H54 (cell line): ENCODE measurements around the gene PRKACB.
"Not testable (repeated sequence)": the region's sequence is repeated elsewhere in the genome, so short reads cannot be mapped to it uniquely, and the experiment has no call there.

Experiments
- DNase-seq: peaks from one replicate; pipeline ENCODE4 v3.0.0; 2011; ENCODE audit warnings: low spot score, mixed read lengths; ENCODE audit not compliant: insufficient read length
- FAIRE-seq: peaks from 3 replicates; lab custom pipeline; 2011; peaks lifted over from hg19 to GRCh38; lab: Jason Lieb, UNC
- POLR2A ChIP-seq: IDR thresholded peaks from 2 replicates; pipeline ENCODE4 v1.6.1; 2011; ENCODE audit warnings: low read depth, mild to moderate bottlenecking, low read length

The PRKACB gene

DNA sequence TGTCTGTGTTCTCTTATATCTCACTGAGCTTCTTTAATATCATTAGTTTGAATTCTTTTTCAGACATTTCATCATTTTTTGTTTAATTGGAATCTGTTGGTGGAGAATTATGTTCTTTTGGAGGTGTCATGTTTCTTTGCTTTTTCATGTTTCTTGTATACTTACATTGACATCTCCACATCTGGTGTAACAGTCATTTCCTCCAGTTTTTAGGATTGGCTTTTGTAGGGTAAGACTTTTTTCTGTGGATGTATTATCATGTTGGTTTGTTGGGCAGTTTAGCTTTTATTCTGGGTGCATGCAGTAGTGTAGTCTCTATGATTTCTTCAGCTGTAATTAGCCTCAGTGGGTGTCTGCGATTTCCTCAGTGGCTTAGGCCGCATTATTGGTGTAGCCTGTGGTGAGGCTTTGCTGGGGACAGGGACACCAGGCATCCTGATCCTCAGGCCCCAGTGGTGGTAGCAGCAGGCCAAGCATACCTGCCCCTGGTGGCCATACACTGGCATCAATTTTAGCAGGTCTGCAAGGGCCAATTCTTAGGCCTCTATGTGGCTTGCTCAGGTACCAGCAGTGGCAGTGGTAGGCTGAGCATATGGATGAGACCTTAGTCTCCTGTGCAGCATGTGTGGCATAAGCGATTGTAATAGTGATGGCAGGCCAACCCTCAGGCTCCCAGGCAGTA, 79.8 kb downstream of the PRKACB start:
- DNase-seq (no peak), FAIRE-seq (no peak)
- TF ChIP-seq POLR2A, result no peak

DNA sequence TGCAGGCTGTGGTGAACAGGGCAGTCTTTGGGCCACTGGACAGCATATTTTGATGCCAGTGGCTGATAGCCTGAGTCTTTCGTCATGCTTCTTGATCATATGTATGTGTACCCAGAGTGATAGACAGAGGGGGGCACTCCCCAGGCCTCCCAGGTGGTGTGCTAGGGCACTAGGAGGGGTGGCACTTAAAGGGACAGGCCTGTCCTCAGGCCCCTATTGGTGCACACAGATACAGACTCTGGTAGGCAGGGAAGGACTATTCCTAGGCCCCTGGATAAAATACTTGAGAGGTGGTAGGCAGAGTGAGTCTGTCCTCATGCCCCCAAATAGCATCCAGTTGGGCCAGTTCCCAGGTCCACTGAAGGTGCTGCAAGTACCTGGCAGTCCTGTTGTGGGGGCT, 80.8 kb downstream of the PRKACB start:
- TF ChIP-seq POLR2A, result no peak
- DNase-seq (no peak), FAIRE-seq (no peak)

DNA sequence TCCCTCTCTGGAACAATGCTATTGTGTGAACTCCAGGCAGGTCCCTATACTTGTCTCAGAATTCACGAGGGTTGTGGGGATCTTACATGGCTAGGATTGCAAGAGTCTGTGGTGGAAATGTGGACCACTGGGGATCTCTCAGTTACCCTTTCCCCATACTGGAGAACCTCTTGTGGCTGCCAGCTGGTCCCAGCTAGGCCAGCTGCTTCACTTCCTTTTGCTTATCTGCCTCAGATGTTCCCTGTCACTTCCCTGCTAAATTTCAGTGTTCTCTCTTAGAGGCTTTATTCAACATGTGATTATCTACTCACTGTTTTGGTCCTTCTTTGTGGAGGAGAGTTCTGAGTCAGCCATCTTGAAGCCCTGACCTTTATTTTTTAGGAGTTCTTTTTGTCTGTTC, 81.6 kb downstream of the PRKACB start:
- DNase-seq, result no peak
- no peak for TF ChIP-seq POLR2A
- no peak for FAIRE-seq

DNA sequence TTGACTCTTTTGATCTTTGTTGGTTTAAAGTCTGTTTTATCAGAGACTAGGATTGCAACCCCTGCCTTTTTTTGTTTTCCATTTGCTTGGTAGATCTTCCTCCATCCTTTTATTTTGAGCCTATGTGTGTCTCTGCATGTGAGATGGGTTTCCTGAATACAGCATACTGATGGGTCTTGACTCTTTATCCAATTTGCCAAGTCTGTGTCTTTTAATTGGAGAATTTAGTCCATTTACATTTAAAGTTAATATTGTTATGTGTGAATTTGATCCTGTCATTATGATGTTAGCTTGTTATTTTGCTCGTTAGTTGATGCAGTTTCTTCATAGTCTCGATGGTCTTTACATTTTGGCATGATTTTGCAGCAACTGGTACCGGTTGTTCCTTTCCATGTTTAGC, 88.6 kb downstream of the PRKACB start:
- not testable (repeated sequence) for FAIRE-seq, DNase-seq

DNA sequence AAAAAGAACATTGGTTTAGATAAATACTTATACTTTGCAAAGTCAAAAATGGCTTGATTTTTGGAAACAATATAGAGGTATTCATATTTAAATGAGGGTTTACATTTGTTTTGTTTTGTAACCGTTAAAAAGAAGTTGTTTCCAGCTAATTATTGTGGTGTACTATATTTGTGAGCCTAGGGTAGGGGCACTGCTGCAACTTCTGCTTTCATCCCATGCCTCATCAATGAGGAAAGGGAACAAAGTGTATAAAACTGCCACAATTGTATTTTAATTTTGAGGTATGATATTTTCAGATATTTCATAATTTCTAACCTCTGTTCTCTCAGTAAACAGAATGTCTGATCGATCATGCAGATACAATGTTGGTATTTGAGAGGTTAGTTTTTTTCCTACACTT, 92.2 kb downstream of the PRKACB start:
- no peak for TF ChIP-seq POLR2A
- no peak for FAIRE-seq

DNA sequence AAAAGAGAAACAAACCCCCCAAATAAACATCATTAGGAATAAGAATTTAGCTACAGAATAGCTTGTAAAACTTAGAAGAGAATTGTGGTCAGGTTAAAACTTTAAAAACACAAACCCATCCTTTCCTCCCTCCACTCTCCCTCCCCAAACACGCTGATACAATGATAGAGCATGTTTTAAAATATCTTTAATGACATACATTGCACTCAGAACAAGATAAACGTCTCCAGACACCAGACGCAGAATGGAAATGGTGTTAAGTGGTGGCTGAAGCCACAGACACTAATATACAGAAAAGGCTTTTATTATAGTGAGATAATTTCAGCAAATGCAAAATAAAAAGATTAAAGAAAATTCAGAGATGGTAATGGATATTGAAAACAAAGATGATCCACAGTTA, 98.6 kb downstream of the PRKACB start:
- TF ChIP-seq POLR2A, result no peak
- DNase-seq (no peak), FAIRE-seq (no peak)

More for the DNA sequence above, 92.2 kb downstream of the PRKACB start:
- DNase-seq, result no peak

DNA sequence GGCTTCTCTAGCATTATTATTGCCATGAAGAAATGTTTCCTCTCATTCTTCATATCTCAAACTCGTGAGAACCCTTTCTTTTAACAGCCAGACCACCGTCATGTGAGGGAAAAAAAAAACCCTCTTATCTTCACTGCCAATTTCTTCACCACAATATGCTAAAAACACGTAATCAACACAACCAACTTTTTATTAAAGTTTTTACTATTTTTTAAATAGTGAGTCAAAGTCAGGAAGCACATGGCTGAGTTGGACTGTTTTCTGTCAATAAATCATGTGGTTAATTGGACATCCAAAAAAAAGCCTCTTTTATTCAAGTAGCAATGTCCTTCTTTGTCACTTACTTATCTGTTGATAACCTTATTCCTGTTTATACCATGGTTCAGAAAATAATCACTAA, 101.5 kb downstream of the PRKACB start:
- FAIRE-seq (peak; percentile 20), DNase-seq (no peak)
- no peak for TF ChIP-seq POLR2A

DNA sequence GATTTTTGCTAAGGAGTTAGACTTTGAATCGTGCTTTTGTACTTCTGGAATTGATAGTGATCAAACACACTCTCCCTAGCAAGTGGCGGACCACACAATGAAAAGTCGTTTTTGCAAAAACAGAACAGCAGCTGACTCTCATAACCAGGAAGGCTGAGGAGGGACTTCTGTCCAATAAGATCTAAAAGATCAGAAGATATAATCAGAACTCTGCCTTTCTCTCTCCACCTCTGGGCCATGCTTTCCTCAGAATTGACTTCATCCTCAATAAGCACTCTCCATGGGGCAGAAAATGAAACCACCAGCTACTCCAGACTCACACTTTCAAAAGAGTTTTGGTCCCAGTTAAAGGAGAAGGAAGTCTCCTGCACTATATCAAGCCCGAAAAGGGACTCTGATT, 102.1 kb downstream of the PRKACB start:
- DNase-seq, result no peak
- TF ChIP-seq POLR2A, result no peak
- no peak for FAIRE-seq

DNA sequence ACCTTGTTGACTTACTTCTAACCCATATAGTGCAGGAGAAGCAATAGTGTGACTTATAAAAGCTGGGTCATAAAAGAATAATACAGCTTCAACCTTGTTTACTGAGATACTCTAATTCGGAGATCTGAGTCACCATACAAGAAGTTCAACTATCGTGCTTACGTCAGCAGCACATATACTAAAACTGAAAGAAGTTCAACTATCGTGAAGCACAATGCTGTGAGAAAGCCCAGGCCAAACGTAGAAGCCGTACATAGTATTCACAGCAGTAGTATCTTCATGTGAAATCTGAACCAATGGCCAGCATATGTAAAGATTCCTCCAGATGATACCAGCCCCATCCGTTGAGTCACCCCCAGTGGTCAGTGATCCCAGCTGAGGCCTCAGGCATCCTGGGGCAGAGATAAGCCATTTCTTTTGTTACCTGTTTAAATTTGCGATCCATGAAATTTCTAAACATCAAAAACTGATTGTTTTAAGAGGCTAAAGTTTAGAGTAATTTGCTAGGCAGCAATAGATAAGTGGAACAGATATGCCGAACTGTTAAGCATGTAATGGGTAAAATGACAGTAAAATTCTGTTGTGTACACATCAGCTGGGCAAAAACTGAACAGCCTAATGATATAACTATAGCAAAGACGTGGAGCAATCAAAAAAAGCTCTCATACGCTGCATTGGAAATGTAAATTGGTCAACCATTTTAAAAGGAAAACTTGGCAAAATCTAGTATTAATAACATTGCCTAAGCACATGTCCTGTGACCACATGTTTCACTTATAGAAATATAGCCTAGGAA, 103.6 kb downstream of the PRKACB start:
- FAIRE-seq (peak; percentile 99), DNase-seq (peak; percentile 54)
- no peak for TF ChIP-seq POLR2A

DNA sequence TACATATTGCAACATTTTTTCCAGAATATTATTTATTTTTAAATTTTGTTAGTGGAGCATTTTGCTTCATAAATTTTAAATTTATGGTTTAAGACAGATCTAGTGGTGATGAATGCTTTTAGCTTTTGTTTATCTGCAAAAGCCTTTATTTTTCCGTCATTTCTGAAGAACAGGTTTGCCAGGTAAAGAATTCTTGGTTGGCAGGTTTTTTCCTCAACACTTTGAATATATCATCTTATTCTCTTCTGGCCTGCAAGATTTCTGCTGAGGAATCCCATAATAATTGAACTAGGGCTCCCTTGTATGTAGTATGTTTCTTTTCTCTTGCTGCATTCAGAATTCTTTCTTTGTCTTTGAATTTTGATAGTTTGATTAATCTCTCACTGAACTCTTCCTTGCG, 106.6 kb downstream of the PRKACB start:
- FAIRE-seq, result no peak
- no peak for DNase-seq
- no peak for TF ChIP-seq POLR2A

DNA sequence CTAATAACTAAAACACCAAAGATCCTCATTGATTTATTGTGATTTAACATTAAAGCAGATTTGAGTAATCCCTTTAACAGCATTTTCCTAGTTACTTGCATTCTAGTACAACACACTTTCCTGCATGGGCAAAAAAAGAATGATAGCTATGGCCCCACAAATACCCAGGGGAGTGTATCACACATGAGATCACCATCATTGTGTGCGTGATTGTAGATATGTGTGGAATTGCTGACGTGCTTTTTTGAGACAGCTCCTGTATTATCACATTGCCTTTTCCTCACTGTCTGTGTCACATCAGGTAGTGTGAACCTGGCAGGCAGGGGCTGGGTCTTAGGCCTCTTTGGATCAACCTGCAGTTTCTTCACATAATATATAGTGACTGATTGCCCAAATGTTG, 109.0 kb downstream of the PRKACB start:
- DNase-seq (no peak), FAIRE-seq (no peak)
- TF ChIP-seq POLR2A, result no peak

DNA sequence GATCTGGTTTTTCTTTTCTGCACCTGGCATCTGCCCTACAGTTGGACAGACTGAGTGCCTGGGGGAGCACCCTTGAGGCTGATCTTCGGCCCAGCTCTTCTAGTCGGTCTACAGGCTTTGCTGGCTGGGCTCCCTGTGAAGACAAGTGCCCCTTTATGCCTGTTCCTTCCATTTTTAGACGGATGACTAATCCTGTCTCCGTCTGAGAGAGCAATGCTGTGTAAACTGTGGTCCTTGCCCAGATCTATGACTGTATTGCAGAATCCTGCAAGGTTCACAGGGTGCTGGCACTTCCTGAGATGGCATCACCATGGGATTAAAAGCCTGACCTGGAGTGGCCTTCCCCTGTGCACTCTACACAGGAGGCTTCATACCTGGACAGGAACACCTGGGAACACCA, 109.8 kb downstream of the PRKACB start:
- TF ChIP-seq POLR2A, result no peak
- DNase-seq, result peak; percentile 58

DNA sequence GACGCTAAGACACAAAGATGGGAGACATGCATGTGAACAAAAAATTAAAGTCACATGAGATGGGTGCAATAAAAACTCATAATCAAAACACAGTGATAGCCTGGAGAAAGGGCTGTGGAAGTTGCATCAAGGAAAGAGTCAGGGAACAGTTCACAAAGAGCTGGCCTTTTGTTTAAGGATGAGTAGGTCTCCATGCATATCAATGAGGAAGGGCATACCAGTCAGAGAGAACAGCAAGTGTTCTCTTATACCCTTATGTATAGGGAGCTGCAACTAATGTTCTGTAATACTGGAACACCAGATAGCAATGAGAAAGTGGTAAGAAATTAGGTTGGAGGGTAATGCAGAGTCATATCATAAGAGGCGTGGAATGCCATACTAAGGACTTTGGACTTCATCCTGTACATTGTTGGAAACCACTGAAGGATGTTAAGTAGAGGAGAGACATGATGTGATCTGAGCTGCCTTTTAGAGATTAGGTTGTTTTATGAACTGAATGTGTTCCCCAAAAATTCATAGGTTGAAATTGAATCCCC, 110.7 kb downstream of the PRKACB start:
- DNase-seq (no peak), FAIRE-seq (no peak)
- no peak for TF ChIP-seq POLR2A

More for the DNA sequence above, 109.8 kb downstream of the PRKACB start:
- peak; percentile 99 for FAIRE-seq

DNA sequence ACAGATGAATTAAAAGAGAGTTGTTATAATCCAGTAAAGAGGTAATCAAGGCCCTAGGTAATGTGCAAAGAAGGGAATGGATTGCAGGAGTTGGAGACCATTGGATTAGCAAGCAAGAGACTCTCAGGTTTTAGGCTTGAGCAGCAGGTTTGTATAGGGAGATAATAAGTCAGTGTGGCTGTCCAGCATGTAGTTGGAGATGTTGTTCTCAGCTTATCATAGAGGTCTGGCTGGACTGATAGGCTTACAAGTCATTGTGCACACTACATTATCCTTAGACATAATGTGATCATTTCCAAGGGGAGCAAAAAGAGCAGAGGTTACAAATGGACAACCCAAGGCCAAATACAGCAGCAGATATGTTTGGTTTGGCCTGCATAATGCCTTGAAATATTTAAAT, 111.5 kb downstream of the PRKACB start:
- no peak for FAIRE-seq
- TF ChIP-seq POLR2A, result no peak

More for the DNA sequence above, 111.5 kb downstream of the PRKACB start:
- DNase-seq, result no peak
